ENCODE results near the gene CD320.

CD320 gene

DNA sequence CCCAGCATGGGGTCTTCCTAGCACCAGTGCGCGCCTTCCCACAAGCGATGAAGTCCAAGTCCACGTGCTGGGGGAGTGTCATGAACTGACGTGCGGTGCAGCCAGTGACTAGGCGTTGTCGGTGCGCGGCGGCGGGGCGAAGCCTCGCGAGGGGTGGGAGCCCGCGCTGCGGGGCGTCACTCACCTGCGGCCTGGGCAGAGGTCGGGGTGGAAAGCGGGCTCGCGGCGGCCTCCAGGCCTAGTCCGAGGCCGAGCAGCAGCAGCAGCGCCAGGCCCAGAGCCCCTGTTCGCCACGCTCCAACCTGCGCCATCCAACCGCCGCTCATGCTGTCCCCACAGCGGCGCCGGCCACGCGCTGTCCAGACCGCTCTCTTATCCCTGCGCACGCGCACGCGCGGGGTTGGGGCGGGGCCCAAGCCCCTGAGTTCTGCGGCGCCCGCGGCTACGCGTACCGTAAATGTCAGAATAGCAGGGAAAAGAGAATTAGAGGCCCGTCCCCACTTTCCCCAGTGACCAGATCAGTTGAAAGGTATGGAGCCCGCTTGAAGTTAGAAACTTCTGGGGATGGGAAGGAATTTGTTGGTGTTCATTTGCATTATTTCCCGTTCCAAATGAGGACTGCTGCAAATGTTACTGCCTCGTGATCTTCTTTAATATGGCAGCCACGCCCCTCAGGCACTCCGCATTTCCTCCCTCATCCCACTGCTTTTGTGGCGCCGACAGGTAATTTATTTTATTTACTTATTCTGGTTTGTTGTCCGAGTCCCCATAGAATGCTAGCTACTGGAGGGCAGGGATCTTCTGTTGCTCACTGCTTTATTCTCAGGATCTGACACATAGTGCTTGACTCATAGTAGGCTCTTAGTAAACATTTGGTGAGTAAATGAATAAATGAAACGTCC lies at the start of gene CD320 (continued):
- peak; percentile 12 for TF ChIP-seq SETDB1 (IDR thresholded peaks at IDR 0.05; ENCODE audit: insufficient read length, low read length)
- no peak for TF ChIP-seq ZNF239 (tag by site-specific recombination; IDR thresholded peaks at IDR 0.05)
- TF ChIP-seq ZNF157 (tag by site-specific recombination; IDR thresholded peaks at IDR 0.05): no peak
- no peak for TF ChIP-seq ZSCAN23 (tag by site-specific recombination; IDR thresholded peaks at IDR 0.05)
- TF ChIP-seq ZNF335 (tag by site-specific recombination; conservative IDR thresholded peaks at IDR 0.05): peak; percentile 8; the same call in 1 of the 2 replicates
- TF ChIP-seq BCL11B (tag by site-specific recombination; IDR thresholded peaks at IDR 0.05; ENCODE audit: low read depth): peak; percentile 70; the same call in 1 of the 2 replicates
- no peak for TF ChIP-seq ZNF548 (tag by site-specific recombination; IDR thresholded peaks at IDR 0.05)
- TF ChIP-seq GLI4 (tag by site-specific recombination; IDR thresholded peaks at IDR 0.05): no peak
- TF ChIP-seq KLF9 (tag by site-specific recombination; IDR thresholded peaks at IDR 0.05; ENCODE audit: low read depth): peak; percentile 91
- TF ChIP-seq ZNF623 (tag by site-specific recombination; IDR thresholded peaks at IDR 0.05): no peak
- TF ChIP-seq ZNF423 (tag by site-specific recombination; IDR thresholded peaks at IDR 0.05): no peak
- TF ChIP-seq, protein P1, sequence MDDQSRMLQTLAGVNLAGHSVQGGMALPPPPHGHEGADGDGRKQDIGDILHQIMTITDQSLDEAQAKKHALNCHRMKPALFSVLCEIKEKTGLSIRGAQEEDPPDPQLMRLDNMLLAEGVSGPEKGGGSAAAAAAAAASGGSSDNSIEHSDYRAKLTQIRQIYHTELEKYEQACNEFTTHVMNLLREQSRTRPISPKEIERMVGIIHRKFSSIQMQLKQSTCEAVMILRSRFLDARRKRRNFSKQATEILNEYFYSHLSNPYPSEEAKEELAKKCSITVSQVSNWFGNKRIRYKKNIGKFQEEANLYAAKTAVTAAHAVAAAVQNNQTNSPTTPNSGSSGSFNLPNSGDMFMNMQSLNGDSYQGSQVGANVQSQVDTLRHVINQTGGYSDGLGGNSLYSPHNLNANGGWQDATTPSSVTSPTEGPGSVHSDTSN (CRISPR knock-in tag; IDR thresholded peaks at IDR 0.05): peak; percentile 97
- TF ChIP-seq ZNF830 (tag by site-specific recombination; IDR thresholded peaks at IDR 0.05; ENCODE audit: low read depth): no peak
- no peak for TF ChIP-seq ZNF223 (tag by site-specific recombination; IDR thresholded peaks at IDR 0.05)
- no peak for TF ChIP-seq ZNF747 (tag by site-specific recombination; IDR thresholded peaks at IDR 0.05)
- no peak for TF ChIP-seq ZNF292 (tag by site-specific recombination; IDR thresholded peaks at IDR 0.05; ENCODE audit: borderline replicate concordance, low read depth)
- TF ChIP-seq, protein P2, sequence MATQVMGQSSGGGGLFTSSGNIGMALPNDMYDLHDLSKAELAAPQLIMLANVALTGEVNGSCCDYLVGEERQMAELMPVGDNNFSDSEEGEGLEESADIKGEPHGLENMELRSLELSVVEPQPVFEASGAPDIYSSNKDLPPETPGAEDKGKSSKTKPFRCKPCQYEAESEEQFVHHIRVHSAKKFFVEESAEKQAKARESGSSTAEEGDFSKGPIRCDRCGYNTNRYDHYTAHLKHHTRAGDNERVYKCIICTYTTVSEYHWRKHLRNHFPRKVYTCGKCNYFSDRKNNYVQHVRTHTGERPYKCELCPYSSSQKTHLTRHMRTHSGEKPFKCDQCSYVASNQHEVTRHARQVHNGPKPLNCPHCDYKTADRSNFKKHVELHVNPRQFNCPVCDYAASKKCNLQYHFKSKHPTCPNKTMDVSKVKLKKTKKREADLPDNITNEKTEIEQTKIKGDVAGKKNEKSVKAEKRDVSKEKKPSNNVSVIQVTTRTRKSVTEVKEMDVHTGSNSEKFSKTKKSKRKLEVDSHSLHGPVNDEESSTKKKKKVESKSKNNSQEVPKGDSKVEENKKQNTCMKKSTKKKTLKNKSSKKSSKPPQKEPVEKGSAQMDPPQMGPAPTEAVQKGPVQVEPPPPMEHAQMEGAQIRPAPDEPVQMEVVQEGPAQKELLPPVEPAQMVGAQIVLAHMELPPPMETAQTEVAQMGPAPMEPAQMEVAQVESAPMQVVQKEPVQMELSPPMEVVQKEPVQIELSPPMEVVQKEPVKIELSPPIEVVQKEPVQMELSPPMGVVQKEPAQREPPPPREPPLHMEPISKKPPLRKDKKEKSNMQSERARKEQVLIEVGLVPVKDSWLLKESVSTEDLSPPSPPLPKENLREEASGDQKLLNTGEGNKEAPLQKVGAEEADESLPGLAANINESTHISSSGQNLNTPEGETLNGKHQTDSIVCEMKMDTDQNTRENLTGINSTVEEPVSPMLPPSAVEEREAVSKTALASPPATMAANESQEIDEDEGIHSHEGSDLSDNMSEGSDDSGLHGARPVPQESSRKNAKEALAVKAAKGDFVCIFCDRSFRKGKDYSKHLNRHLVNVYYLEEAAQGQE (tag by site-specific recombination; IDR thresholded peaks at IDR 0.05): peak; percentile 86
- TF ChIP-seq ZNF174 (tag by site-specific recombination; IDR thresholded peaks at IDR 0.05): no peak
- TF ChIP-seq, protein P3, sequence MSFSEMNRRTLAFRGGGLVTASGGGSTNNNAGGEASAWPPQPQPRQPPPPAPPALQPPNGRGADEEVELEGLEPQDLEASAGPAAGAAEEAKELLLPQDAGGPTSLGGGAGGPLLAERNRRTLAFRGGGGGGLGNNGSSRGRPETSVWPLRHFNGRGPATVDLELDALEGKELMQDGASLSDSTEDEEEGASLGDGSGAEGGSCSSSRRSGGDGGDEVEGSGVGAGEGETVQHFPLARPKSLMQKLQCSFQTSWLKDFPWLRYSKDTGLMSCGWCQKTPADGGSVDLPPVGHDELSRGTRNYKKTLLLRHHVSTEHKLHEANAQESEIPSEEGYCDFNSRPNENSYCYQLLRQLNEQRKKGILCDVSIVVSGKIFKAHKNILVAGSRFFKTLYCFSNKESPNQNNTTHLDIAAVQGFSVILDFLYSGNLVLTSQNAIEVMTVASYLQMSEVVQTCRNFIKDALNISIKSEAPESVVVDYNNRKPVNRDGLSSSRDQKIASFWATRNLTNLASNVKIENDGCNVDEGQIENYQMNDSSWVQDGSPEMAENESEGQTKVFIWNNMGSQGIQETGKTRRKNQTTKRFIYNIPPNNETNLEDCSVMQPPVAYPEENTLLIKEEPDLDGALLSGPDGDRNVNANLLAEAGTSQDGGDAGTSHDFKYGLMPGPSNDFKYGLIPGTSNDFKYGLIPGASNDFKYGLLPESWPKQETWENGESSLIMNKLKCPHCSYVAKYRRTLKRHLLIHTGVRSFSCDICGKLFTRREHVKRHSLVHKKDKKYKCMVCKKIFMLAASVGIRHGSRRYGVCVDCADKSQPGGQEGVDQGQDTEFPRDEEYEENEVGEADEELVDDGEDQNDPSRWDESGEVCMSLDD (tag by site-specific recombination; IDR thresholded peaks at IDR 0.05): no peak
- no peak for TF ChIP-seq HOXA7 (CRISPR knock-in tag; IDR thresholded peaks at IDR 0.05; ENCODE audit: borderline replicate concordance)
- TF ChIP-seq ZNF76 (tag by site-specific recombination; IDR thresholded peaks at IDR 0.05; ENCODE audit: borderline replicate concordance, low read depth): peak; percentile 72
- TF ChIP-seq MYNN (tag by site-specific recombination; IDR thresholded peaks at IDR 0.05; ENCODE audit: borderline replicate concordance): no peak
- TF ChIP-seq, protein P4, sequence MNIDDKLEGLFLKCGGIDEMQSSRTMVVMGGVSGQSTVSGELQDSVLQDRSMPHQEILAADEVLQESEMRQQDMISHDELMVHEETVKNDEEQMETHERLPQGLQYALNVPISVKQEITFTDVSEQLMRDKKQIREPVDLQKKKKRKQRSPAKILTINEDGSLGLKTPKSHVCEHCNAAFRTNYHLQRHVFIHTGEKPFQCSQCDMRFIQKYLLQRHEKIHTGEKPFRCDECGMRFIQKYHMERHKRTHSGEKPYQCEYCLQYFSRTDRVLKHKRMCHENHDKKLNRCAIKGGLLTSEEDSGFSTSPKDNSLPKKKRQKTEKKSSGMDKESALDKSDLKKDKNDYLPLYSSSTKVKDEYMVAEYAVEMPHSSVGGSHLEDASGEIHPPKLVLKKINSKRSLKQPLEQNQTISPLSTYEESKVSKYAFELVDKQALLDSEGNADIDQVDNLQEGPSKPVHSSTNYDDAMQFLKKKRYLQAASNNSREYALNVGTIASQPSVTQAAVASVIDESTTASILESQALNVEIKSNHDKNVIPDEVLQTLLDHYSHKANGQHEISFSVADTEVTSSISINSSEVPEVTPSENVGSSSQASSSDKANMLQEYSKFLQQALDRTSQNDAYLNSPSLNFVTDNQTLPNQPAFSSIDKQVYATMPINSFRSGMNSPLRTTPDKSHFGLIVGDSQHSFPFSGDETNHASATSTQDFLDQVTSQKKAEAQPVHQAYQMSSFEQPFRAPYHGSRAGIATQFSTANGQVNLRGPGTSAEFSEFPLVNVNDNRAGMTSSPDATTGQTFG (tag by site-specific recombination; IDR thresholded peaks at IDR 0.05; ENCODE audit: borderline replicate concordance): no peak
- TF ChIP-seq, protein P5, sequence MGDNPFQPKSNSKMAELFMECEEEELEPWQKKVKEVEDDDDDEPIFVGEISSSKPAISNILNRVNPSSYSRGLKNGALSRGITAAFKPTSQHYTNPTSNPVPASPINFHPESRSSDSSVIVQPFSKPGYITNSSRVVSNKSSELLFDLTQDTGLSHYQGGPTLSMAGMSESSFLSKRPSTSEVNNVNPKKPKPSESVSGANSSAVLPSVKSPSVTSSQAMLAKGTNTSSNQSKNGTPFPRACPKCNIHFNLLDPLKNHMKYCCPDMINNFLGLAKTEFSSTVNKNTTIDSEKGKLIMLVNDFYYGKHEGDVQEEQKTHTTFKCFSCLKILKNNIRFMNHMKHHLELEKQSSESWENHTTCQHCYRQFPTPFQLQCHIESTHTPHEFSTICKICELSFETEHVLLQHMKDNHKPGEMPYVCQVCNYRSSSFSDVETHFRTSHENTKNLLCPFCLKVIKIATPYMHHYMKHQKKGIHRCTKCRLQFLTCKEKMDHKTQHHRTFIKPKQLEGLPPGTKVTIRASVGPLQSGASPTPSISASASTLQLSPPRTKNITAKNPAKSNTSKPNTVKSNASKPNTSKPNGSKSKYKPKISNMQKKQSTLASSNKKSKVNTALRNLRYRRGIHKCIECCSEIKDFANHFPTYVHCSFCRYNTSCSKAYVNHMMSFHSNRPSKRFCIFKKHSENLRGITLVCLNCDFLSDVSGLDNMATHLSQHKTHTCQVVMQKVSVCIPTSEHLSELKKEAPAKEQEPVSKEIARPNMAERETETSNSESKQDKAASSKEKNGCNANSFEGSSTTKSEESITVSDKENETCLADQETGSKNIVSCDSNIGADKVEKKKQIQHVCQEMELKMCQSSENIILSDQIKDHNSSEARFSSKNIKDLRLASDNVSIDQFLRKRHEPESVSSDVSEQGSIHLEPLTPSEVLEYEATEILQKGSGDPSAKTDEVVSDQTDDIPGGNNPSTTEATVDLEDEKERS (tag by site-specific recombination; IDR thresholded peaks at IDR 0.05): no peak; the same call in 1 of the 2 replicates
- TF ChIP-seq GLI2 (tag by site-specific recombination; IDR thresholded peaks at IDR 0.05; ENCODE audit: borderline replicate concordance, low read depth): no peak
- TF ChIP-seq KLF10 (tag by site-specific recombination; IDR thresholded peaks at IDR 0.05): peak; percentile 98
